ENCODE results near the gene TUBG1. TPM values are rescaled to one million over a fixed set of nuclear protein-coding genes. Genes with fewer than 3 reads are reported as not detected.

Gene TUBG1
- total and polyA plus RNA-seq, 9 of the 15 experiments (the other 6 are each of a cell fraction or from before 2014, with no cell fraction given), result 33.1 to 147 (median 66.0) TPM

GRCh38 chr17:42561897-42562387 lies 47.5 kb upstream of the TUBG1 start, which contains the start of gene COASY (continued):
- no peak for TF ChIP-seq RERE (CRISPR knock-in tag; IDR thresholded peaks at IDR 0.05; ENCODE audit: borderline replicate concordance)
- TF ChIP-seq CC2D1A (IDR thresholded peaks at IDR 0.05), result no peak
- TF ChIP-seq ZFP30 (CRISPR knock-in tag; IDR thresholded peaks at IDR 0.05; ENCODE audit: borderline replicate concordance), result no peak
- peak; percentile 65 for TF ChIP-seq ASH1L (IDR thresholded peaks at IDR 0.05; ENCODE audit: borderline replicate concordance, low read depth, partially characterized antibody)
- TF ChIP-seq MEF2D (tag; conservative IDR thresholded peaks at IDR 0.05; ENCODE audit: low read depth), result no peak
- peak; percentile 96 for TF ChIP-seq GABPB1 (CRISPR knock-in tag; IDR thresholded peaks at IDR 0.05)
- TF ChIP-seq HLTF (IDR thresholded peaks at IDR 0.05), result no peak
- peak; percentile 73; the same call in 1 of the 2 replicates for TF ChIP-seq HMBOX1 (IDR thresholded peaks at IDR 0.05)
- TF ChIP-seq SRSF7 (optimal IDR thresholded peaks at IDR 0.05; ENCODE audit: low read depth, low read length), result no peak
- TF ChIP-seq KDM2B (CRISPR knock-in tag; IDR thresholded peaks at IDR 0.05), result no peak
- no peak for TF ChIP-seq ZNF280A (IDR thresholded peaks at IDR 0.05; ENCODE audit: low read depth, partially characterized antibody)
- no peak for TF ChIP-seq HES1 (IDR thresholded peaks at IDR 0.05; ENCODE audit: low read depth)
- TF ChIP-seq PYGO2 (tag; IDR thresholded peaks at IDR 0.05), result no peak
- TF ChIP-seq ZNF354B (CRISPR knock-in tag; IDR thresholded peaks at IDR 0.05), result no peak
- TF ChIP-seq PTTG1 (tag; IDR thresholded peaks at IDR 0.05; ENCODE audit: low read depth), result no peak
- TF ChIP-seq CAMTA2 (CRISPR knock-in tag; conservative IDR thresholded peaks at IDR 0.05), result no peak
- TF ChIP-seq ETV6 (IDR thresholded peaks at IDR 0.05; ENCODE audit: borderline replicate concordance in 1 of 2, low read depth in 2 of 2, low read length in 1 of 2), result no peak
- no peak for TF ChIP-seq ETV6 (CRISPR knock-in tag; IDR thresholded peaks at IDR 0.05; ENCODE audit: borderline replicate concordance)
- TF ChIP-seq ZNF668 (CRISPR knock-in tag; IDR thresholded peaks at IDR 0.05), result no peak
- peak; percentile 35; the same call in 1 of the 2 replicates for TF ChIP-seq NCOR1 (IDR thresholded peaks at IDR 0.05)
- TF ChIP-seq MAFF (IDR thresholded peaks at IDR 0.05; ENCODE audit: low read length), result peak; percentile 81; the same call in 1 of the 2 replicates
- TF ChIP-seq PHF21A (IDR thresholded peaks at IDR 0.05; ENCODE audit: borderline replicate concordance, low read depth), result no peak
- TF ChIP-seq ZNF384 (IDR thresholded peaks at IDR 0.05; ENCODE audit: low read depth, low read length), result no peak
